ENCODE data around the gene LTBP2.

GRCh38 chr14:74599946-74600345 lies 12.1 kb downstream of the LTBP2 start:
- TF ChIP-seq, protein P1, sequence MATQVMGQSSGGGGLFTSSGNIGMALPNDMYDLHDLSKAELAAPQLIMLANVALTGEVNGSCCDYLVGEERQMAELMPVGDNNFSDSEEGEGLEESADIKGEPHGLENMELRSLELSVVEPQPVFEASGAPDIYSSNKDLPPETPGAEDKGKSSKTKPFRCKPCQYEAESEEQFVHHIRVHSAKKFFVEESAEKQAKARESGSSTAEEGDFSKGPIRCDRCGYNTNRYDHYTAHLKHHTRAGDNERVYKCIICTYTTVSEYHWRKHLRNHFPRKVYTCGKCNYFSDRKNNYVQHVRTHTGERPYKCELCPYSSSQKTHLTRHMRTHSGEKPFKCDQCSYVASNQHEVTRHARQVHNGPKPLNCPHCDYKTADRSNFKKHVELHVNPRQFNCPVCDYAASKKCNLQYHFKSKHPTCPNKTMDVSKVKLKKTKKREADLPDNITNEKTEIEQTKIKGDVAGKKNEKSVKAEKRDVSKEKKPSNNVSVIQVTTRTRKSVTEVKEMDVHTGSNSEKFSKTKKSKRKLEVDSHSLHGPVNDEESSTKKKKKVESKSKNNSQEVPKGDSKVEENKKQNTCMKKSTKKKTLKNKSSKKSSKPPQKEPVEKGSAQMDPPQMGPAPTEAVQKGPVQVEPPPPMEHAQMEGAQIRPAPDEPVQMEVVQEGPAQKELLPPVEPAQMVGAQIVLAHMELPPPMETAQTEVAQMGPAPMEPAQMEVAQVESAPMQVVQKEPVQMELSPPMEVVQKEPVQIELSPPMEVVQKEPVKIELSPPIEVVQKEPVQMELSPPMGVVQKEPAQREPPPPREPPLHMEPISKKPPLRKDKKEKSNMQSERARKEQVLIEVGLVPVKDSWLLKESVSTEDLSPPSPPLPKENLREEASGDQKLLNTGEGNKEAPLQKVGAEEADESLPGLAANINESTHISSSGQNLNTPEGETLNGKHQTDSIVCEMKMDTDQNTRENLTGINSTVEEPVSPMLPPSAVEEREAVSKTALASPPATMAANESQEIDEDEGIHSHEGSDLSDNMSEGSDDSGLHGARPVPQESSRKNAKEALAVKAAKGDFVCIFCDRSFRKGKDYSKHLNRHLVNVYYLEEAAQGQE (IDR thresholded peaks at IDR 0.05; ENCODE audit: low read depth) = no peak
- TF ChIP-seq NFIC (IDR thresholded peaks at IDR 0.05) (no peak), TAF1 (IDR thresholded peaks at IDR 0.05; ENCODE audit: low read depth) (no peak), CEBPB (IDR thresholded peaks at IDR 0.05) (no peak), RAD21 (IDR thresholded peaks at IDR 0.05; ENCODE audit: low read depth) (no peak), EP300 (IDR thresholded peaks at IDR 0.05; ENCODE audit: borderline replicate concordance) (no peak), FOXM1 (IDR thresholded peaks at IDR 0.05; ENCODE audit: borderline replicate concordance, low read depth) (no peak), CREB1 (IDR thresholded peaks at IDR 0.05; ENCODE audit: low read depth) (no peak), TCF12 (IDR thresholded peaks at IDR 0.05; ENCODE audit: low read depth) (no peak), ZBTB7A (IDR thresholded peaks at IDR 0.05; ENCODE audit: low read depth) (no peak)
